GM21390 (cell line): ENCODE results near the gene NFS1.
A peak's percentile ranks its signal among the peaks of the same experiment; 100 is the strongest.
"Not testable (repeated sequence)": the region's sequence is repeated elsewhere in the genome, so short reads cannot be mapped to it uniquely, and the experiment has no call there.

ENCODE experiments used
- ATAC-seq: cut with Tn5 transposase; IDR thresholded peaks from one replicate; pipeline ENCODE4 v1.9.1; 2021; ENCODE audit not compliant: unreplicated experiment

The NFS1 gene

GRCh38 chr20:35710039-35710438 is 10.9 kb upstream of the NFS1 start:
- no peak for ATAC-seq

- ATAC-seq = no peak
Observed at GRCh38 chr20:35709259-35709658, 10.1 kb upstream of the NFS1 start.

- ATAC-seq = no peak
Observed at GRCh38 chr20:35708502-35708901, 9.3 kb upstream of the NFS1 start.

GRCh38 chr20:35706591-35707529 is 7.7 kb upstream of the NFS1 start:
- not testable (repeated sequence) for ATAC-seq

- ATAC-seq = not testable (repeated sequence)
Observed at GRCh38 chr20:35705894-35706293, 6.7 kb upstream of the NFS1 start.

- no peak for ATAC-seq
Observed at GRCh38 chr20:35704514-35705261, 5.5 kb upstream of the NFS1 start.

- ATAC-seq = no peak
Observed at GRCh38 chr20:35702824-35703695, 3.9 kb upstream of the NFS1 start.

GRCh38 chr20:35702051-35702823 is 3.1 kb upstream of the NFS1 start:
- ATAC-seq = no peak

- ATAC-seq = no peak
Observed at GRCh38 chr20:35700625-35701148, 1.5 kb upstream of the NFS1 start.

GRCh38 chr20:35699957-35700624 is 939 bp upstream of the NFS1 start:
- no peak for ATAC-seq

GRCh38 chr20:35698298-35699126 is 640 bp downstream of the NFS1 start:
- ATAC-seq = peak; percentile 29

GRCh38 chr20:35697696-35698297 is 1.4 kb downstream of the NFS1 start:
- no peak for ATAC-seq

- ATAC-seq = no peak
Observed at GRCh38 chr20:35695978-35696377, 3.2 kb downstream of the NFS1 start.

- no peak for ATAC-seq
Observed at GRCh38 chr20:35695245-35695749, 3.9 kb downstream of the NFS1 start.

GRCh38 chr20:35690265-35690664 is 8.9 kb downstream of the NFS1 start:
- no peak for ATAC-seq

- not testable (repeated sequence) for ATAC-seq
Observed at GRCh38 chr20:35686872-35687271, 12.3 kb downstream of the NFS1 start.

GRCh38 chr20:35685368-35685767 is 13.8 kb downstream of the NFS1 start:
- not testable (repeated sequence) for ATAC-seq

- no peak for ATAC-seq
Observed at GRCh38 chr20:35681960-35682359, 17.2 kb downstream of the NFS1 start.
